Measurements from ENCODE around the gene TRIL.

TRIL gene

GRCh38 chr7:28939367-28939766 is 18.8 kb downstream of the TRIL start:
- H3K27ac Mint-ChIP-seq: no peak overlapping the region
- peaks cover 8% of the 10 kb centered on the region for H3K27me3 Mint-ChIP-seq
- no peak overlapping the region for H3K4me3 Mint-ChIP-seq
- H3K9me3 Mint-ChIP-seq: no peaks in the 10 kb centered on the region
- no peak for DNase-seq
- no peaks in the 10 kb centered on the region for H3K36me3 Mint-ChIP-seq (ENCODE audit: low read depth)
- no peaks in the 10 kb centered on the region for H3K4me1 Mint-ChIP-seq (ENCODE audit: low read depth)

GRCh38 chr7:28937619-28938018 is 20.5 kb downstream of the TRIL start:
- Mint-ChIP-seq H3K36me3 (ENCODE audit: low read depth) (no peaks in the 10 kb centered on the region), H3K27ac (no peak overlapping the region), H3K4me3 (no peak overlapping the region), H3K27me3 (peaks cover 21% of the 10 kb centered on the region), H3K4me1 (ENCODE audit: low read depth) (no peaks in the 10 kb centered on the region), H3K9me3 (no peaks in the 10 kb centered on the region)
- DNase-seq: no peak

GRCh38 chr7:28937103-28937502 is 21.0 kb downstream of the TRIL start:
- no peaks in the 10 kb centered on the region for H3K36me3 Mint-ChIP-seq (ENCODE audit: low read depth)
- H3K4me1 Mint-ChIP-seq (ENCODE audit: low read depth): no peaks in the 10 kb centered on the region
- H3K27me3 Mint-ChIP-seq: peaks cover 22% of the 10 kb centered on the region
- DNase-seq: no peak
- H3K27ac Mint-ChIP-seq: no peak overlapping the region
- H3K4me3 Mint-ChIP-seq: no peak overlapping the region
- H3K9me3 Mint-ChIP-seq: no peaks in the 10 kb centered on the region

- DNase-seq: no peak
- peaks cover 24% of the 10 kb centered on the region for H3K27me3 Mint-ChIP-seq
- H3K9me3 Mint-ChIP-seq: no peaks in the 10 kb centered on the region
- no peaks in the 10 kb centered on the region for H3K4me1 Mint-ChIP-seq (ENCODE audit: low read depth)
- H3K4me3 Mint-ChIP-seq: no peak overlapping the region
- H3K27ac Mint-ChIP-seq: no peak overlapping the region
- no peaks in the 10 kb centered on the region for H3K36me3 Mint-ChIP-seq (ENCODE audit: low read depth)
These were observed 24.2 kb downstream of the TRIL start for GRCh38 chr7:28933846-28934320.

GRCh38 chr7:28931565-28931964 is 26.6 kb downstream of the TRIL start:
- Mint-ChIP-seq H3K27ac (no peak overlapping the region), H3K4me1 (ENCODE audit: low read depth) (peaks cover 12% of the 10 kb centered on the region), H3K36me3 (ENCODE audit: low read depth) (no peaks in the 10 kb centered on the region), H3K4me3 (no peak overlapping the region), H3K9me3 (no peaks in the 10 kb centered on the region), H3K27me3 (peaks cover 28% of the 10 kb centered on the region)
- DNase-seq: no peak

GRCh38 chr7:28926871-28927597 is 31.1 kb downstream of the TRIL start:
- Mint-ChIP-seq H3K36me3 (ENCODE audit: low read depth) (no peaks in the 10 kb centered on the region), H3K27ac (peak overlapping the region; percentile 67), H3K27me3 (peaks cover 19% of the 10 kb centered on the region), H3K4me1 (ENCODE audit: low read depth) (peaks cover 25% of the 10 kb centered on the region), H3K9me3 (no peaks in the 10 kb centered on the region), H3K4me3 (peak overlapping the region; percentile 79)
- DNase-seq: peak; percentile 61

- H3K27ac Mint-ChIP-seq: no peak overlapping the region
- H3K4me1 Mint-ChIP-seq (ENCODE audit: low read depth): peaks cover 25% of the 10 kb centered on the region
- no peak overlapping the region for H3K4me3 Mint-ChIP-seq
- DNase-seq: peak; percentile 65
- no peaks in the 10 kb centered on the region for H3K36me3 Mint-ChIP-seq (ENCODE audit: low read depth)
- H3K27me3 Mint-ChIP-seq: peaks cover 12% of the 10 kb centered on the region
- H3K9me3 Mint-ChIP-seq: no peaks in the 10 kb centered on the region
These were observed 35.4 kb downstream of the TRIL start for GRCh38 chr7:28922624-28923331.

GRCh38 chr7:28921822-28922221 is 36.3 kb downstream of the TRIL start:
- Mint-ChIP-seq H3K9me3 (no peaks in the 10 kb centered on the region), H3K4me3 (no peak overlapping the region), H3K27me3 (peaks cover 11% of the 10 kb centered on the region), H3K36me3 (ENCODE audit: low read depth) (no peaks in the 10 kb centered on the region), H3K27ac (no peak overlapping the region), H3K4me1 (ENCODE audit: low read depth) (peaks cover 17% of the 10 kb centered on the region)
- DNase-seq: no peak

- no peaks in the 10 kb centered on the region for H3K36me3 Mint-ChIP-seq (ENCODE audit: low read depth)
- DNase-seq: no peak
- H3K9me3 Mint-ChIP-seq: no peaks in the 10 kb centered on the region
- no peak overlapping the region for H3K4me3 Mint-ChIP-seq
- H3K4me1 Mint-ChIP-seq (ENCODE audit: low read depth): peaks cover 13% of the 10 kb centered on the region
- no peak overlapping the region for H3K27ac Mint-ChIP-seq
- H3K27me3 Mint-ChIP-seq: no peaks in the 10 kb centered on the region
These were observed 37.7 kb downstream of the TRIL start for GRCh38 chr7:28920424-28920823.

GRCh38 chr7:28919510-28919909 is 38.6 kb downstream of the TRIL start:
- peaks cover 13% of the 10 kb centered on the region for H3K4me1 Mint-ChIP-seq (ENCODE audit: low read depth)
- no peak overlapping the region for H3K27ac Mint-ChIP-seq
- no peak for DNase-seq
- H3K36me3 Mint-ChIP-seq (ENCODE audit: low read depth): no peaks in the 10 kb centered on the region
- H3K27me3 Mint-ChIP-seq: no peaks in the 10 kb centered on the region
- H3K4me3 Mint-ChIP-seq: no peak overlapping the region
- no peaks in the 10 kb centered on the region for H3K9me3 Mint-ChIP-seq

- Mint-ChIP-seq H3K4me1 (ENCODE audit: low read depth) (no peaks in the 10 kb centered on the region), H3K9me3 (no peaks in the 10 kb centered on the region), H3K27ac (no peak overlapping the region), H3K27me3 (peaks cover 23% of the 10 kb centered on the region), H3K4me3 (no peak overlapping the region), H3K36me3 (ENCODE audit: low read depth) (no peaks in the 10 kb centered on the region)
- no peak for DNase-seq
These were observed 49.4 kb downstream of the TRIL start for GRCh38 chr7:28908775-28909174.

- Mint-ChIP-seq H3K27ac (no peak overlapping the region), H3K4me3 (no peak overlapping the region), H3K36me3 (ENCODE audit: low read depth) (no peaks in the 10 kb centered on the region), H3K27me3 (peaks cover 28% of the 10 kb centered on the region), H3K4me1 (ENCODE audit: low read depth) (no peaks in the 10 kb centered on the region), H3K9me3 (no peaks in the 10 kb centered on the region)
- no peak for DNase-seq
These were observed 52.7 kb downstream of the TRIL start for GRCh38 chr7:28905464-28905863.

GRCh38 chr7:28904578-28905048 is 53.5 kb downstream of the TRIL start:
- no peaks in the 10 kb centered on the region for H3K9me3 Mint-ChIP-seq
- DNase-seq: no peak
- H3K27ac Mint-ChIP-seq: no peak overlapping the region
- H3K4me1 Mint-ChIP-seq (ENCODE audit: low read depth): no peaks in the 10 kb centered on the region
- no peaks in the 10 kb centered on the region for H3K36me3 Mint-ChIP-seq (ENCODE audit: low read depth)
- H3K27me3 Mint-ChIP-seq: peaks cover 28% of the 10 kb centered on the region
- no peak overlapping the region for H3K4me3 Mint-ChIP-seq

- Mint-ChIP-seq H3K9me3 (no peaks in the 10 kb centered on the region), H3K4me1 (ENCODE audit: low read depth) (no peaks in the 10 kb centered on the region), H3K4me3 (no peak overlapping the region), H3K27ac (no peak overlapping the region), H3K36me3 (ENCODE audit: low read depth) (no peaks in the 10 kb centered on the region), H3K27me3 (peaks cover 28% of the 10 kb centered on the region)
- DNase-seq: no peak
These were observed 54.2 kb downstream of the TRIL start for GRCh38 chr7:28903730-28904577.
